SK-N-DZ (cell line): ENCODE results near the gene CCDC57.
"Not testable (repeated sequence)": the region's sequence is repeated elsewhere in the genome, so short reads cannot be mapped to it uniquely, and the experiment has no call there.

ENCODE experiments used
- DNase-seq: peaks from one replicate; pipeline ENCODE4 v3.0.0-alpha.2; 2015; ENCODE audit warnings: low spot score

Gene CCDC57

GRCh38 chr17:82225368-82226029 lies 12.9 kb upstream of the CCDC57 start:
- no peak for DNase-seq

DNA sequence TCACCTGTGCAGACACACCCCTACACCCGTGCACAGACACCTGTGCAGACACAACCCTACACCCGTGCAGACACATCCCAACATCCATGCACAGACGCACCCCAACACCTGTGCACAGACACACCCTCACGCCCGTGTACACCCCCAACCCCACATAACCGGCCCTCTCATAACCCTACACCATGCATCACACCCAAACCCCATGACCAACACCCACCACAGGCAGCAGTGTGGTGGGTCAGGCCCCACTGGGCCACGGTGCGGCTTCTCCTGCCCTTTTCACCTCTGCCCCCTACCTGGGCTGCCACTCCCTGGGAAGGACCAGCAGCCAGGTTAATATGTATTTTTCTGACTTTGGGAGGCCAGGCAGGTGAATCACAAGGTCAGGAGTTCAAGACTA lies 12.0 kb upstream of the CCDC57 start:
- no peak for DNase-seq

- DNase-seq = no peak
Observed at GRCh38 chr17:82223517-82223916, 10.9 kb upstream of the CCDC57 start.

DNA sequence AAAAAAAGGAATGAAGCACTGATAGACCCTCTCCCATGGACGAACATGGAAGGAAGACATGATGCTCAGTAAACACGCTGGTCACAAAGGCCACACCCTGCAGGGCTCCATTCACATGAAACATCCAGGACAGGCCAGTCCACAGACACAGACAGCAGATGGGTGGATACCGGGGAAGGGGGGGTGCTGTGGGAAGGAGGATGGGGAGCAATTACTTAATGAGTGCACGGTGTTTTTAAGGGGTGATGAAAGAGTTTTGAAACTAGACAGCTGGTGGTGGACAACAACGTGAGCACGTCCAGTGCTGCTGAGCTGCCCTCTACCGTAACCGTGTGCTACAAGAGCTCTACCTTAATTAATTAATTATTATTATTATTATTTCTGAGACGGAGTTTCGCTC lies 10.2 kb upstream of the CCDC57 start:
- no peak for DNase-seq

- no peak for DNase-seq
Observed at GRCh38 chr17:82221341-82221902, 8.8 kb upstream of the CCDC57 start.

DNA sequence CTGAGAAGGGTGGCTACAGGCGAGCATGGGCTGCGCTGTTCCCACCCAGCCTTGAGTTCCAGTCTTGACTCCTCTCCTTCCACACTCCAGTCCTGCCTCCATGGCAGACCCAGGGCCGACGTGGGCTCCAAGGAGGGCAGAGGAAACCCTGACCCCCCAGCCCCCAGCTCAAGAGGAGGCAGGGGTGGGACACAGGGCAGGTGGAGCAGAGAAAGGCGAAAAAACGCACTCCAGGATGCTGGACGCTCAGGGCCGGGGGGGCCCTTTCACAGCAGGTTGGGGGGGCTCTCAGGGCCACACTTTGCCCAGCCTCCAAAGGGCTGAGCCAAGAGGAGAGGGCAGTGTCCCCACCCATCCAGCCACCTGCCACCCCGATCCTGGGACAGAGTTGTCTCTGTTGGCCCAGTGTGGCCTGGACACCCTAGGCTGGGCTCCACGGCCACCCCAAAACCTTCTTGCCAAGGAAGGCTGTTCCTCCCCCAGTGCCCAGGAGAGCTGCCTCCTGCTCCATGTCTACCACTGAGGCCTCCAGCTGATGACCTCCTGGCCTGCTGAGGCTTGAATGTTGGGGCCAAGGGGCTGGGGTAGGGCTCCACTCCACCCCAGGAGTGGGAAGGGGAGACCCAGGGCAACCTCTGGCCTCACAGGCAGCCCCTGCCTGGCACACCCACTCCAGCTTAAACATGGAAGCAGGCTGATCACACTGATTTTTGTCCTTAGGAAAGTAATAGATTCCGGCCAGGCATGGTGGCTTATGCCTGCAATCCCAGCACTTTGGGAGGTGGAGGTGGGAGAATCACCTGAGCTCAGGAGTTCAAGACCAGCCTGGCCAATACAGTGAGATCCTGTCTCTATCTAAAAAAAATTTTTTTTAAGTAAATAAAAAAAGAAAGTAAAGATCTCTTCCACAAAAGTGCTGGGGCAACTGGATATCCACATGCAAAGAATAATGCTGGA lies 7.4 kb upstream of the CCDC57 start:
- DNase-seq = no peak

GRCh38 chr17:82219083-82219482 lies 6.4 kb upstream of the CCDC57 start:
- DNase-seq = no peak

DNA sequence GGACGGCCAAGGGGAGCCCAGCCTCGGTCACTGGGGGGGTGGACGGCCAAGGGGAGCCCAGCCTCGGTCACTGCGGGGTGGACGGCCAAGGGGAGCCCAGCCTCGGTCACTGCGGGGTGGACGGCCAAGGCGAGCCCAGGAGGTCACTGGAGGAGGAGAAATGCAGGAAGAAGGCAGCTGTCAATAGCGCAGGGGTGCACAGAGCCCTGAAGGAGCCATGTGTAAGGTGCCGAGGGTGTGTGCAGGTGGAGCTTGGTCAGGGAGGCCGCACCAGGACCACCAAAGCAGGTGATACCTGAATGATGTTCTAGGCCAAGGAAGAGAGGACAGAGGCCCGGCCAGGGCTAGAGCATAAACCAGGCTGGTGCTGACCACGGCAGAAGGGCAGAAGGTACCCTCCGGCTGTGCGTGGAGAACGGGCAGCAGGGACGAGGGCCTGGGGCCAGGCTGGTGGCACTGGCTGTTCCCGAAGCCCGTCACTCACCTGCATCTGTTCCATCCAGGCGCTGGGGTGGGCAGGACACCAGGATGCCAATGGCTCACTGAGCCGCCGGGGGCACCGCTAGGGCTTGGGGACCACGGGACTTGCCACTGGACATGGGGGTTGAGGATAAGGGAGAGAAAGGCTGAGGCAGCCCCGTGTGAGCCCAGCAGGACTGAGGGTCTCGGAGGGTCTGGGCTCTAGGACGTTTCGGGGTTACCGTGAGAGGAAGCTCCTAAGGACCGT lies 5.9 kb upstream of the CCDC57 start:
- no peak for DNase-seq

DNA sequence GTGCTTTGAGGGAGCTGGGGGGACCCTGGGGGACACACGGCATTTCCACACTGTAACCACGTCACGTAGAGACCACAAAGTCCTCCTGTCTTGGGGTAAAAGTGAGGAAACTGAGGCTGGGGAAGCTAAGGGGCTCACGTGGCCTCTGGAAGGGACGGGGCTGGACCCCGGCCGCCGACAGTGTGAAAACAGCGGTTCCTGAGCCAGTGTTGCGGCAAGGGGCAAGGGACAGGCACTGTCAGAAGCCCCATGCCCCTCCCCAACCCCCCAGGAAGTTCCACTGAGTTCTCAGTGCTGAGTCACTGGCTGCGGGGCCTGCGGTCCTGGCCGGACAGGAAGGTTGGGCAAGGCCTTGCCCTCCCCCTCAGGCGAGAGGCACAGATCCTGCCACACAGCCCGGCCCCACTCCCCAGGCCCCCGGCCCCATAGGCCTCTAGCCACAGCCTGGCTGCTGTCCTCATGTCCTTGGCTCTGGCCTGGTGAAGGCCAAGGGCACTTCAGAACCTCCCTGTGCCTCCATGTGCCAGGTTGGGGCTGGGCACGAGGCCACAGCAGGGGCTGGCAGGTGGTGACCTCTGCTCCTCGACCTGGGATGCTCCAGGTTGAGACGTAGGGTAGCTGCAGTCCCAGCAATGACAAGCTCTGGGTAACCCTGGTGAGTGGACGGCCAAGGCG lies 5.0 kb upstream of the CCDC57 start:
- no peak for DNase-seq

DNA sequence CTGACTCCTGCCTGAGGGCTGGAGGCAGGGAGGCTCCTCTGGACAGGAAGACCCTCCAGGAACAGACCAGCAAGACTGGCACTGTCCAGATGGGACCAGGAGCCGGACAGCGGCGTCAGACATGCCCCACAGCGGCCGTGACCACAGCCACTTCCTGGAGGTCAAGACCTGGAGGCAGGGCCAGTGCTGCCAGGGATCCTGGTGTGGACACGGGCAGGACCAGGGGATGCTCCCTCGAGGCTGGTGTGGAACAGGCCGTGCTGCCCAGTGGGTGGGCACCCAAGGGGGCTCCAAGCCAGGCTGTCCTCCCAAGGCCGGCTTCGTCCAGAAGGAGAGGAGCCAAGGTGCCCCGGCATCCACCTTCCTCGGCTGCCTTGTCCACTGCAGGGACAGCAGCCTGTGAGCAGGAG lies 4.5 kb upstream of the CCDC57 start:
- DNase-seq = no peak

- DNase-seq = no peak
Observed at GRCh38 chr17:82216301-82217119, 3.9 kb upstream of the CCDC57 start.

GRCh38 chr17:82215972-82216300 lies 3.3 kb upstream of the CCDC57 start:
- no peak for DNase-seq

- peak; percentile 56 for DNase-seq
Observed at GRCh38 chr17:82215095-82215971, 2.7 kb upstream of the CCDC57 start.

DNA sequence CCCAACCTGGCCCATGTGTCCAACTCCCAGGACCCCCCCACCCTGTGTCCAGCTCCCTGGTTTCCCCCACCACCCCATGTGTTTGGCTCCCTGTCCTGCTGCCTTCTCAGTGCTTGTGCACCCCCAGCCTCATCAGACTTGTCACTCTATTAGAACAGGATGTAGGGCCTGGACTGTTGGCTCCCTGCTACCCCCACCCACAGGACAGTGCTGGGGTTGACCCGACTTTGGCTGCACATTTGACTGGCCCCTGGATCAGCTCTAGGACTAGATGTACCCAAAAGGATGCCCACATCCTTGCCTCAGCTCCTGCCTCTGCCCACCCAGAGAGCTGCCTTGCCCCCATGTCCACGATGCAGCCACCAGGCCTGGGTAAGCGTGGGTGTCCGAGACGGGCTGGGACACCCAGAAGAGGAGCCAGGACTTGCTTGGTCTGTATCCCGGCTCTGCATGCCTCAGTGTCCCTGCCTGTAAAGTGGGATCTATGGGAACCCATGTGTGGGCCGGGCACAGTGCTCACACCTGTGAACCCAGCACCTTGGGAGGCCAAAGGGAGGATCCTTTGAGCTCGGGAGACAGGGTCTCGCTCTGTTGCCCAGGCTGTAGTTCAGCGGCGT lies 1.5 kb upstream of the CCDC57 start:
- DNase-seq = no peak

DNA sequence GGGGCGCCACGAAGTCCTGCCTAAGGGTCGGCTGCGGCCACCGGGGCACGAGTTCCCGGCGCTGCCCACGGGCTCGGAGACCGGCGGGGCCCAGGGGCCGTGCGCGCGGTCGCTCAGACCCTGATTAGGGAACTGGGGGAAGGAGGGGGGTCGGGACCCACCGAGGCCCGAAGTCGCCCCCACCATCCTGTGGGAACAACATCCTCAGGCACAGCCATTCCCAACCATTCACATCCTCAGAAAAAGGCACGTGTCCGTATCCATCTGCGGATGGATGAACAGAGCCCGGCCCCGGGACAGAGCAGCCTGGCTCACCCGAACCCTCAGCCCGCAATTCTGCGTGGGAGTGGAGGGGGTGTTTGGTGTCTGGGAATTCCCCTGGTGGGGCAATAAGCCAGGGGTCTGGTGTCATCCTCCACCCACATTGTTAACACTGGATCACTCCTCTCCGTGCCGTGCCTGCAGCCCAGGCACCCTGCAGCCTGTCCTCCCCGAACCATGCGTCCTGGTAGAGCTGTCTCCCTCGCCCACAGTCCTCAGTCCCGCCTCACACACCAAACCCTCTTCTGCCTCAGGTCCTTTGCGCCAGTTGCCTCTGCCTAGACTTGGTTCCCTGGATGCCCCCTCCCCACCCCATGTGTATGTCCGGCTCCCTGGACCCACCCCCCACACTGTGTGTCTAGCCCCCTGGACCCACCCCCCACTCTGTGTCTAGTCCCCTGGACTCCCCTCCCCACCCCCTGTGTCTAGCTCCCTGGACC lies 789 bp upstream of the CCDC57 start:
- peak; percentile 70 for DNase-seq

DNA sequence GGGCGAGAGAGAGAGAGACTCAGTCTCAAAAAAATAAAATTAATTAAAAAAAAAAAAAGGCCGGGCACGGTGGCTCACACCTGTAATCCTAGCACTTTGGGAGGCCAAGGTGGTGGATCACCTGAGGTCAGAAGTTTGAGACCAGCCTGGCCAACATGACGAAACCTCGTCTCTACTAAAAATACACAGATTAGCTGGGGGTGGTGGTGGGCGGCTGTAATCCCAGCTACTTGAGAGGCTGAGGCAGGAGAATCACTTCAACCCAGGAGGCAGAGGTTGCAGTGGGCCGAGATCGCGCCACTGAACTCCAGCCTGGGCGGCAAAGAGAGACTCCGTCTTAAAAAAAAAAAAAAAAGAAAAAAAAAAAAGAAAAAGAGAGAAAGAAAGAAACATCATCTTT lies 2.0 kb downstream of the CCDC57 start:
- DNase-seq = not testable (repeated sequence)

GRCh38 chr17:82205720-82206508 lies 6.7 kb downstream of the CCDC57 start:
- peak; percentile 90 for DNase-seq
